GM18951 (cell line): ENCODE data around the gene KIF6.

Experiments used
- POLR2A ChIP-seq: IDR thresholded peaks from 4 replicates; pipeline ENCODE4 v1.6.1; 2011; ENCODE audit warnings: mild to moderate bottlenecking; ENCODE audit not compliant: insufficient read length, insufficient read depth; ENCODE audit errors: extremely low read depth
- in situ Hi-C: fragments of 300-500 bp; cut with MboI; formaldehyde crosslinking; loops from one replicate; pipeline ENCODE4 v1.12.0; 2022; ENCODE audit warnings: low sequenced_read_pairs, mixed read lengths, inconsistent platforms; ENCODE audit not compliant: unreplicated experiment

Gene KIF6

GRCh38 chr6:39574991-39575390 is 150.2 kb downstream of the KIF6 start:
- in situ Hi-C loops = no loop called here
- TF ChIP-seq POLR2A = no peak

GRCh38 chr6:39573541-39573940 is 151.7 kb downstream of the KIF6 start:
- in situ Hi-C loops = no loop called here
- TF ChIP-seq POLR2A = no peak

GRCh38 chr6:39572661-39573340 is 152.4 kb downstream of the KIF6 start:
- no peak for TF ChIP-seq POLR2A
- in situ Hi-C loops = no loop called here

DNA sequence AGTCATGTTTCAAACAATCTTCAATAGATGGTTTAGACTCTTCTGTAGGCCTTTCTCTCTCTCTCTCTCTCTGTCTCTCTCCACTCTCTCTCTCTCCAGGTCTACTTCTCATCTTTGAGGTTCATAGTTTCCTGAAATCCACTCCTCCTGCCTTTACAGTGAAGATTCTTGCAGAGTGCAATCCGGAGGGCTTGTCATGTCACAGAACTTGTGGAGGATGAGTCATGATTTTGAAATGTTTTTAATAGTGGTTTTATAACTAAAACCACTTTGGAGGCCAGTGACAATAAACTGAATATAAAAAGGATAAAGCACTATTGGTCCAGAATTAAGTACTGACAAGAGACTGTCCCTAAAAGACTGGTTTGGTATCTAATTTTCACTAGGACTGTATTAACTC is 156.3 kb downstream of the KIF6 start:
- in situ Hi-C loops = no loop called here
- no peak for TF ChIP-seq POLR2A

- in situ Hi-C loops = no loop called here
- TF ChIP-seq POLR2A = no peak
These were observed 158.1 kb downstream of the KIF6 start for GRCh38 chr6:39567091-39567490.

DNA sequence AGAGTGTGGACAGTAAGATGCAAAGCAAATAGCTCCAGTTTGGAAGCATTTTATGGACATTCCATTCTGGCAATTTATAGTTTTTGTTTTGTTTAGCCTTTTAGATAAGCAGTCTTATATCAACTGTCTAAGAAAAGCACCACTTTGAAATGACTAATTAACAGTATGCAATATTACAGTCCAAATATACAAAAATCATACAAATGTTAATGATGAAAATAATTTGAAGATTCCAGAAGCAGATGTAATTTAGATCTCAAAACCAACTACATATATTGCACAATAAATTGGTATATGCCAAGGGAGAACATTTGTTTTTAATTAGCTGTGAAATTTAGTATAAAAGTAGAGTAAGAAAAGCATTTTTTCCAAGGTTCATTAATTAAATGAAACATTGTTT is 158.8 kb downstream of the KIF6 start:
- TF ChIP-seq POLR2A = no peak
- in situ Hi-C loops = no loop called here

DNA sequence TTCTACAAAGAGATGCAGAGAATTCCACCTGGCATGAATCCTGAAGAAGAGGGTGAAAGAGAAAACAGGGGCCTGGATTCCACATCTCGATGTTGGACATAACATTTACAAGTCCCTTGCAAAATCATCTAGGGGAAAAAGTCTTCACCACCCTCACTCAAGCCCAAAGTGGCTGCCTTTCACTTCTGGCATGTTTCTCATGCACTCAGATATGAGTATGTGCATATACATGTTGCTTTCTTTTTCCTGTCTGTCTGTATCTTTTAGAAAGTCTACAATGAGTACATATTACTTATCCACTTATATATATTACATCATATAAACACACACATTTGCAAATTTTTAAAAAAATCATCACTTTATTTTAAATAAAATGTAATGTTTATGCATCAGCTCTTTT is 159.3 kb downstream of the KIF6 start:
- no peak for TF ChIP-seq POLR2A
- in situ Hi-C loops = no loop called here

GRCh38 chr6:39563566-39564311 is 161.5 kb downstream of the KIF6 start:
- in situ Hi-C loops = no loop called here
- TF ChIP-seq POLR2A = no peak

GRCh38 chr6:39561536-39562266 is 163.5 kb downstream of the KIF6 start:
- no peak for TF ChIP-seq POLR2A
- in situ Hi-C loops = no loop called here

GRCh38 chr6:39560915-39561314 is 164.3 kb downstream of the KIF6 start:
- no peak for TF ChIP-seq POLR2A
- in situ Hi-C loops = no loop called here

DNA sequence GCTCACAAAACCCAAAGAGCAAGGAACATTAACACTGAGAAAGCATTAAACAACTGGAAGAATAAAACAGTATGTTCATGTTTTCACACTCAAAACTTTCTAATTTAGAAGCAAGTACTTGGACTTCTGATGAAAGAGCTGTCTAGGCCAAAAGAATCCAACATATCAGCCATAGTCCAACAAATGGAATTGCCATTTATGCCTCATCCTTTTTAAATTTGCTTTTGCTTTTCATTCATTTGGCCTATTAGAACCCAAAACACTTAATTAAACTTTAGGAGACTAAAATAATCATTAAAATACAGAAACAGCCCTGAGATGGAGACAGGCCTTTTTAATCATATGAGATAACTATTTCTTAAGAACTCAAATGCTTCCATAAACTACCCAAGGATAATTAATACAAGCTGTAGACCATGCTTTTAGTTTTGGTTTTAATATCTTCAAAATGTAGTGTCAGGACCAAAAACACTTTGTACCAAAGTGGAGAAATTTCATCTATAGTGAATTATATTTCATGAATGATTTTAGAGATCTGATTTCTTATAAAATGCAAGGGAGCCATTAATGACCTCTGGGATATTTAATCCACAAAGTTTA is 166.5 kb downstream of the KIF6 start:
- in situ Hi-C loops = no loop called here
- no peak for TF ChIP-seq POLR2A

GRCh38 chr6:39558079-39558478 is 167.1 kb downstream of the KIF6 start:
- in situ Hi-C loops = no loop called here

DNA sequence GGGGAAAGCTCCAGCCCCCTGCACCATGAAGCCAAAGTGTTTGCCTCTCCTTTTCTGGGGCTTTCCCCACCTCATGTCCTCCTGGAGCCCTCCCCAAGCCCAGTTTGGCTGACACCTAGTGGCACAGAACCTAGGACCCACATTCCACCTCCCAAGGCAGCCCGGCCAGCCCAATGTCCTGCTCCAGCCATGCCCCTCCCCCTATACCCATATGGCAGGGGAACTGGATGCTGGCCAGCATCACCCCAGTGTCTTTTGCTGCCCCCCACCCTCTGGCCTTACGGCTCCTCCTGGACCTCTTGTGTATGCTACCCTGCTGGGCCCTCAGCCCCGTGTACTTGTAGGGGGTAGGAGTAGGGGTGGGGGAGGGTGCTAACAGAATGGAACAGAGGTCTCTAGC is 170.1 kb downstream of the KIF6 start:
- no peak for TF ChIP-seq POLR2A
- in situ Hi-C loops = no loop called here

More at GRCh38 chr6:39558079-39558478, 167.1 kb downstream of the KIF6 start:
- TF ChIP-seq POLR2A = no peak
